Cortex of kidney (tissue), 1 donor: ENCODE data around the gene SLC25A11.
"Not testable (repeated sequence)": the region's sequence is repeated elsewhere in the genome, so short reads cannot be mapped to it uniquely, and the experiment has no call there.

Source experiments
- DNase-seq: peaks from one replicate; lab custom pipeline; 2025; lab: John Stamatoyannopoulos, UW

The SLC25A11 gene

DNA sequence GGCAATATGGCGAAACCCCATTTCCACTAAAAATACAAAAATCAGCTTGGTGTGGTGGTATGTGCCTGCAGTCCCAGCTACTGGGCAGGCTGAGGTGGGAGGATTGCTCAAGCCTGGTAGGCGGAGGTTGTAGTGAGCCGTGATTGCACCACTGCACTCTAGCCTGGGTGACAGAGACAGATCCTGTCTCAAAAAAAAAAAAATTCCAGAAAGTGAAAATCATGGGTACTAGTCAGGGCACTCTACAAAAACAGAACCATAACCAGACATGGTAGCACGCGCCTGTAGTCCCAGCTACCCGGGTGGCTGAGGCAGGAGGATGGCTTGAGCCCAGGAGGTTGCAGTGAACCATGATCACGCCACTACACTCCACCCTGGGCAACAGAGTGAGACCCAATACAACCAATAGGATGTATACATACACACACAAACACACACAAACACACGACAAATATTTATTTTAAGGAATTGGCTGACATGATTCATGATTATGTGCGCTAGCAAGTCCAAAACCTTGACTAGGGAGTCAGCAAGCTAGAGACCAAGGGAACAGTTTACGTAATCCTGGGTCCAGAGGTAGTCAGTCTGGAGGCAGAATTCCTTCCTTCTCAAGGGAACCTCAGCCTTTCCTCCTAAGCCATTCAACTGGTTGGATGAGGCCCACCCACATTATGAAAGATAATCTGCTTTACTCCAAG lies 19.3 kb downstream of the SLC25A11 start:
- no peak for DNase-seq

DNA sequence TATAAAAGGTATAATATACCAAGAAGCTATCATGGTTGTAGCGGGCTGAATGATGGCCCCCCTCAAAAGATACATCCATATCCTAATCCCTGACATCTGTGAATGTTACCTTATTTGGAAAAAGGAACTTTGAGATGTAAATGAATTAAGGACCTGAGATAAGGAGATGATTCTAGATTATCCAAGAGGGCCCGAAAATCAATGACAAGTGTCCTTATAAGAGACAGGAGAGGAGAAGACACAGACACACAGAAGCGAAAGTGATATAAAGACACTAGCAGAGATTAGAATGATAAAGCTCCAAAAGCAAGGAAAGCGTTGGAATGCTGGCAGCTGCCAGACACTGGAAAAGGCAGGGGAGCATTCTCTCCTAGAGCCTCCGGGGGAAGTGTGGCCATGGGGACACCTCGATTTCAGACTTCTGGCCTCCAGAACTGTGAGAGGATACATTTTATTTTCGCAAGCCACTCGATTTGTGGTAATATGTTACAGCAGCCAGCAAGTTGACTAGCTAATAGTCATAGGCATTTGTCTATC lies 20.3 kb downstream of the SLC25A11 start:
- no peak for DNase-seq

DNA sequence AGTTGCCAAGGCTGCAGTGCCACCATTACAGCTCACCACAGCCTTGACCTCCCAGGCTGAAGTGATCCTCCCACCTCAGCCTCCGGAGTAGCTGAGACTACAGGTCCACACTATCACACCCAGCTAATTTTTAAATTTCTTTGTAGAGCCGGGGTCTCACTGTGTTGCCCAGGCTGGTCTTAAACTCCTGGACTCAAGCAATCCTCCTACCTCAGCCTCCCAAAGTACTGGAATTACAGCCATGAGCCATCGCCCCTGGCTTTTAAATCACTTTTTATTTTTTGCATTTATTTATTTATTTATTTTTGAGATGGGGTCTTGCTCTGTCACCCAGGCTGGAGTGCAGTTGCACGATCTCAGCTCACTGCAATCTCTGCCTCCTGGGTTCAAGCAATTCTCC lies 25.3 kb downstream of the SLC25A11 start:
- not testable (repeated sequence) for DNase-seq

DNA sequence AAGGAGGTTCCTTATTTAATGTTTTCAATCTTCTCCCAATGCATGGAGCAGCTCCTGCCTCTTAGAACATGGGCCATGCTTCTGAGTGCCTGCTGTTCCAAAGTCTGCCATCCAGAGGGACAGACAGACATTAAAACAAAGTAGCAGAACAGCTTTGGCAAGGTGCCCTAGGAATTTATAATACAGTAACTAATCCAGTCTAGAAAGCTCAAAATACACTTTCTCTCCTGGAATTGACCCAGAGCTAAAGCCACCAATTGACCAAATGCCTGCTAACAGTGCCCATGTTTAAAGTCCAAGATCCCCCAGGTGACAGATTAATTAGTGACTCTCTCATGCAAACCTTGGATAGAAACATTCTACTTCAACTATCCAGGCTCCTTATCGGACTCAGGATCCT lies 25.9 kb downstream of the SLC25A11 start:
- DNase-seq, result no peak

DNA sequence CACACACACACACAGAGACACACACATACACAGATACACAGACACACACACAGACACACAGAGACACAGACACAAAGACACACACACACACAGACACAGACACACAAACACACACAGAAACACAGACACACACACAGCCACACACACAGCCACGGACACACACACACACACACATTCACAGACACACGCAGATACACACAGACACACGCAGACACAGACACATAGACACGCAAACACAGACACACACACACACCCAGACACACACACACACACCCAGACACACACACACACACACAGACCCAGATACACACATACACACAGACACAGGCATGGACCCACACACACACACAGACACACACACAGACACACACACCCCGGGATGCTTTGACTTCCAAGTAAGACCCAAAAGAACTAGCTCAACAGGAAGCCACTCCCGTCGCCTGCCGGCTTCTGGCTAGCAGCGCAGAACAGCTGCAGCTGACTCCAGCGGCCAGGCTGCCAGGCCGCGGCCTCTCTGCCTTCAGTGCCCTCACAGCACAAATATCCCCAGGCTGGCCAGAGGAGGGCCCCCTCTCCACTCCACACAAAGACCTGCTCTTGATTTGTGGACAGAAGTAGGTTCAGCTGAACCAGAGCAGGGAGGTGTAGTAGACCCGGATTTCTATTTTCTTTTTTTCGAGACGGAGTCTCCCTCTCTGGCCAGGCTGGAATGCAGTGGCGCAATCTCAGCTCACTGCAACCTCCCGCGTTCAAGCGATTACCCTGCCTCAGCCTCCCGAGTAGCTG lies 30.9 kb downstream of the SLC25A11 start:
- DNase-seq, result no peak

DNA sequence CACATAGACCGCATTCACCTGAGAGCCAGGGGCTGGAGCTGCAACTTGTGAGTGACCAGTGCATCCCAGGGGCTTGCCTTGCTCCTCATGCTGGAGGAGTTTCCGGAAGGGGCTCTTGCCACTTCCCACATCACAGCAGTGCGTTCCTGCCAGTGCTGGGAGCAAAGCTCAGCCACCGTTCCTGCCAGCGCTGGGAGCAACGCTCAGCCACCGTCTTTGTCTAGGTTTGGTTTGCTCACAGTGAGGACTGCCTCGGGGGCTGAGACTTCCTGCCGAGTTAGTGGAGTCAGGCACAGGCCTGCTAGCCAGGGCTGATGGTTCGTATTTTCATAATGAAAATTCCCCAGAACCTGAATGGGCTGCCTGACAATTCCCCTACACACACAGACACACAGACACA lies 31.5 kb downstream of the SLC25A11 start:
- no peak for DNase-seq

DNA sequence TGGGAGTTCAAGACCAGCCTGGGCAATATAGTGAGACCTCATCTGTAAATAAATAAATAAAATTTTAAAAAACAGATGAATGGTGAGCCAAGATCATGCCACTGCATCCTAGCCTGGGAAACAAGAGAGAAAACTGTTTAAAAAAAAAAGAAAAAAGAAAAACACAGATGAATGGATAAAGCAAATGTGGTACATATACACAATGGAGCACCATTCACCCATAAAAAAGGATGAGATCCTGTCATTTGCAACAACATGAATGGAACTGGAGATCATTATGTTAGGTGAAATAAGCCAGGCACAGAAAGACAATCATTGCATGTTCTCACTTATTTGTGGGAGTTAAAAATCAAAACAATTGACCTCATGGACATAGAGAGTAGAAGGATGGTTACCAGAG lies 33.2 kb downstream of the SLC25A11 start:
- DNase-seq, result not testable (repeated sequence)

DNA sequence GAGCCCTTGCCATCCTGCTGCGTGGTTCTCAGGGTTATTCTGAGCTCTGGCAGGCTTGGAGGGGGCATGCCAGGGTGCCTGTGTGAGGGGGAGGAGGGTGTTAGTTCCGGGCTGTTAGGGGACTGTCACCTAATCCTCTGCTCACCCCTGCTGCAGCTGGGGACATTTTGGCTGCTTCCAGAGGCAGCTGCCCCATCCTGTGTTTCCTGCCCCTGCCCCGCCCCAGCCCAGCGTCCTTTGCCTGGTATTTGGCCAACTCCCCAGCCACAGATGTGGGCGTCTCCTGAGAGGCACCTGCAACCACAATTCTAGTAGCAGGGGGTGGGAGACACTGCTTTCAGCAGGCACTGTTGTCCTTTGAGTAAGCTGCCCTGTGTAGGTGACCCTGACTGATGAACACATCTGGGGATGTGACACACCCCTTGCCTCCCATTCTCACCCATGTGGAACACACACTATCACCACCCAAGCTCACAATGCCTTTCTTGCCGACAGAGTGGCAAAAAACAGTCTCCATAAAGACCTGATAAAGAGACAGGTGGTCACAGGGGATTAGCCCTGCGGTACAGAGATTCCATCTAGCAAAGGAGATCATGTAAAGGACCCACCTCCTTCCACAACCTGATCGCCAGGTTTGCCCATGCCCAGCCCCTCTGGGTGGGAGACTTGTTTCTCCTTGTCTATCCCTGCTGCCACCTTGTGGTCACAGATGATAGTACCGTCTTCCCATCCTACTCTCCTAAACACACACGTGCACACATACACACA lies 36.6 kb downstream of the SLC25A11 start, which contains the start of gene CHRNE:
CHRNE (minus strand) TSS at position 48 of the 768 bp plus-strand sequence; CDS start at position 13, 35 bp downstream.
- no peak for DNase-seq

DNA sequence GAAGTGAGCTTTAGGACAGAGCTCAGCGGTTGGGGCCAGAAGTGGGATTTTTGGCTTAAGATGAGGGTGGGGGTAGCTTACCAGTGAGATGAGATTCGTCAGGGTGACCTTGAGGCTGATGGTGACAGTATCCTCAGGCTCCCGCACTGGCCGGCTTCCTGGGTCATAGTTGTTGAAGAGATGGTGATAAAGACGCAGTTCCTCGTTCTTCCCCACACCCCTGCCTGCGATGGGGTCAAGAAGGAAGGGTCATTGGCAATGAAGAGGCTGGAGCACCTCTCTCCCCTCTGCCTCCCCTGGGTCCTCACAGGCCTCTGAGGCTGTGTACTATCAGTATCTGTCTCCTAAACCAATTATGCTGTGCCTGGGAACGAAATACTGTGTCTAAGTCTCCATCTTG lies 37.3 kb downstream of the SLC25A11 start:
- DNase-seq, result no peak

DNA sequence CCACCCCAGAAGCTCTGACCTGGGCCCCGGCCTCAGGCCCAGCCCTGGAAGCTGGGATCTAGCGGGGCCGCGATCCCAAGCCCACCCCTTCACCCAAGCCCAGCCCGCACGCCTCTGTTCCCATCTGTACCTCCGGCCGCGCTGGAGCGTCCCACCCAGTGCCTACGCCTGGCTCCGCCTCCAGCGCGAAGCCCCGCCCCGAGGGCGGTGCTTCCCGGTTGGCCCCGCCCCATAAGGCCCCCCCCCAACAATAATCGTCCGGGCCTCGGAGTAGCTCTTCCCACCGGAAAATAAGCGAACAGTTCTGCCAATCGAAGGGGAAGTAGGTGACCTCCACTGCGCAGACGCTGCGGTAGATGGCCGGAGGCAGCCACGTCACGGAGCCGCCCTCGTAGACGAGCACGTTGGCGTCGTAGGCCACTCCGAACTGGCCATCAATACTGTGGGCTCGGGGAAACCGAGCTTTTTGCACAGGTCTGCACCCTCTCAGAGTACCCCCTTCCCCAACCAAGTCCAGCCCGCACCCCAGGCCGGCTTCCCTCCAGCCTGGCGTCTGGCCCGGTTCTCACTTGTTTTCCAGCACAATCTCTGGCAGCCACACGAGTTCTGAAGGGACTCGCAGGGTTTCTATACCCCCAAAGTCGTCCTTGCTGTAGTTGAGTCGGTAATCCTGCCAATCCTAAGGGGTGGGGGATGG lies 38.0 kb downstream of the SLC25A11 start:
- no peak for DNase-seq

DNA sequence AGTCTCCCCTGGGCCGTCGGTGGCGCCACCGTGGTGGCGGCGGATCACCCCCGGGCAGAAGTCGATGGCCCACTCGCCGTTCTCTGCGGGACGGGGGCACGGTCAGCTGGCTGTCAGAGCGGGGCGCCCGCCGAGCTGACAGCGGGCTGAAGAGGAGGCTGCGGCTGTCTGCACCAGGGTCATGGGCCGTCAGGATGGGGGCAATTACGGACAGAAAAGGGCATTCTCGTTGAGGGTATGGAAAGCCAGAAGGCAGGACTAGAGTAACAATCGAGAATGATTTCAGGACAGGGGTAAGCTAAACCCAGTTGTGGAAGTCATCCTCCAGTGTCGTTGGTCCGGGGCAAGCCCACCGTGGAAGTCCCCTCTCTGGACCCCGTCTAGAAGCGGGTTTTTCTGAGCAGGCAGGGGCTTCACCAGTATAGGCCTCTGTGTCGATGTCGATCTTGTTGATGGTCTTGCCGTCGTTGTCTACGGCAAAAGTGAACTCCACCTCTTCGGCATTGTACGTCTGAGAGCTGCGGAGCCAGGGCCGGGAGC lies 38.7 kb downstream of the SLC25A11 start:
- no peak for DNase-seq

DNA sequence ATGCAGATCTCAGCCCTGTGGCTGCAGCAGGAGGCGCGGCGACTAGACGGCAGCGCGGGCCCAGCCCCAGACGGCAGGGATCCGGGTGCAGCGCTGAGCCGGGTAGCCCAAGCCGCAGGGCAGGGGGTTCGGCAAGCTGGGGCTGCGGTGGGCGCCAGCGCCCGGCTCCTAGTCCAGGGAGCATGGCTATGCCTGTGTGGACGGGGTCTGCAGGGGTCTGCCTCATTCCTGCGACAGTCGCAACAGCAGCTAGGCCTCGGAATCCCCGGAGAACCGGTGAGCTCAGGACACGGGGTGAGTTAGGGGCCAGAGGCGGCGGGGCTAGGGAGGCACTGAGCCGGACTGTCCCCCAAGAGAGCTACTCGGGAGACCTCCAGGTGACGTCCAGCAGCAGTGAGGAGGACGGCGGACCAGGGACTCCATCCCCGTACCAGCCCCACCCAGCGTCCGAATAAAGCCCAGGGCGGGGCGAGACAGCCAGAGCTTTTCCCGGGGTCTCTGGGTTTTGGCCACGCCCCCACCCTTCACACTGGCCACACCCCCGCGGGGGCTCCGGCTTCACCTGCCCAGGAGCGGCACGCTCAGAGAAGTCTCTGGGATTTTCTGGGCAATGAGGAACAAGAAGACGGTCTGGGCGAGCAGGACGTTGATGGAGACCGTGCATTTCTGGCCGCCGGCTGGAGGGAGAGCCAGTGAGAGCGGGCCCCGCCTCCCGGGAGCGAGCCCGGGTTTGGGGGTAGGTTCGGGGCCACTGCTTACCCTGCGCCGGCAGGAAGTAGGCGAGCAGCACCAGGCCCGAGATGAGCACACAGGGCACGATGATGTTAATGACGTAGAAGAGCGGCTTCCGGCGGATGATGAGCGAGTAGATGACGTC lies 39.4 kb downstream of the SLC25A11 start:
- DNase-seq, result no peak

DNA sequence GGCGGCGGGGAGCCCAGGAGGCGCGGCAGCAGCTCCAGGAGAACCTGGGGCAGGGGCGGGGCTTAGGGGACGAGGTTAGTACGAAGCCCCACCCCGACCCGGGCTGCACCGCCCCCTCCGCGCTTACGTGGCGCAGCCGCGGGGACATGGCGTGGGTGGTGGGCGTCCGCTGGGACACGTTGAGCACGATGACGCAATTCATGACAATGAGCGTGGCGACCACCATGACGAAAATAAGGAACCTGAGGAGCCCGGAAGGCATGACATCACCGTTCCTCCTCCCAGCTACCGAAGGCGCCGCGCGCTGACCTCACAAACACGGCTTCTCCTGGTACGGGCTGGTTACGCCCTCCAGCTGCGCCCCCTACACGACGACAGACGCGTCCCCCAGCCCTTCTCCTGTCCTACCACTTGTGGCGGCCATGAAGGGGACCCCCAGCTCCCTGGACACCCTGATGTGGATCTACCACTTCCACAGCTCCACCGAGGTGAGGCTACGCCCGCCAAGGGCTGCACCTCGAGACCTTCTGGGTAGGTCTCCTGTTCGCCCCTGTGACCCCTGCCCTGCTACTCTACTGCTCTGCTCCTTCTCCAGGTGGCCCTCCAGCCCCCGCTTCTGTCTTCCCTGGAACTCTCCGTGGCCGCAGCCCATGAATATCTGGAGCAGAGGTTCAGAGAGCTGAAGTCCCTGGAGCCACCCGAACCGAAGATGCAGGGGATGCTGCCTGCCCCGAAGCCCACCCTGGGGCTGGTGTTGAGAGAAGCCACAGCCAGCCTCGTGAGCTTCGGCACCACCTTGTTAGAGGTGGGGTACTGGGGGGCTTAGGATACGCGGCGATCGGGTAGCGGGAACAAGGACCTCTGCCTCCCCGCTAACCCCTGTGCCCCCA lies 40.3 kb downstream of the SLC25A11 start, which contains the start of gene C17orf107:
C17orf107 (plus strand) TSS at position 196 of the 890 bp plus-strand sequence; CDS start at position 423, 227 bp downstream.
- DNase-seq, result no peak

DNA sequence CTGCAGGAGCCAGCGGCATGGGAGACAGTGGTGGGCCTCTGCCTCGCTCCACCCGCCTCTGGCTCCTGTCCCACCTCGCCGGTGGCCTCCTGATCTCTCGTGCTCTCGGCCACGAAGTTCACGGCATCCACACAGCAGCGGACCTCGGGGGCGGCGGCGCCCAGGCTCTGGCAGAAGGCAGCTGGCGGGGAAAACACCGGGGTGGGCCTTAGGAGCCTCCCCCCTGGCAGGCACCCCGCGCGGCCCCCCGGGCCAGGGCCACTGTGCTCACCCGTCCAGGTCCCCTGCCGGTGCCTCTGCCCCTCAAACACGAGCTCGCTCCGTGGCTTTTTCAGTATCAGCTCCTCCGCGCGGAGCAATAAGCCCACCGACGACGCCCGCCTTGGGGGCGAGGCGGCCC lies 40.9 kb downstream of the SLC25A11 start:
- DNase-seq, result no peak

DNA sequence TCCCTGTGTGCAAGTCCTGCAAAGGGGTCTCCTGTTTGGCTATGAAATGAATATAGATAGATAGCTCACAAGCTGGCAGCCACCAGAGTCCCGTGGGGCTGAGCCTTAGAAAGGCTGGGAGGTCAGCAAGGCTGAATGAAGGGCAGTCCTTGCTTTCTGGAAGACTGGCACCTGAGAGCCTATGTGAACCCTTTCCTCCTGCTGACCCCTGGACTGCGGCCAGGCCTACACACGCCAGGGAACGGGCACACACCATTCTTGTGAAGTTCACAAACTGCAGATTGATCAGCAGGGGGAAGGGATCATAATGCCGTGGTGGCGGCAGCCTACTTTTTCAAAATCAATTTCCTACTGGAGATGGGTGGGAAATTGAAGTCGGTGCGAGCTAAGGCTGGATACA lies 41.5 kb downstream of the SLC25A11 start:
- DNase-seq, result no peak

DNA sequence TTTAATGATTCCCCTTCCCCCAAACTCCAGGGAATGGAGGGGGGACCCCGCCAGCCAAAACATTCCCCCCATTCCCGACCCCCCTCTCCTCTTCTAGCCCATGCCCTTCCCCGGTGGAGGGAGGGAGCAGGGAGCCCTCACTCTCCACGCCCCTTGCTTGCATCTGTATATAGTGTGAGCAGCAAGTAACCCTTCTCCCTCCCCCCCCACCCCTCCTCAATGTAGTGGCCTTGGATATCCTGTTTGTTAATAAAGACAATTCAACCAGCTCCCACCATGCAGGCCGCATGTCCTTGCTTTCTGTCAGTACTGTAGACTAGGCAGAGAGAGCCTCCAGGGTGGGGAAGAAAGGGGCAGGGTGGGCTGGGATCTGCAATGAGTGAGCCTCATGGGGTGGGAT lies 42.1 kb downstream of the SLC25A11 start:
- DNase-seq, result no peak

DNA sequence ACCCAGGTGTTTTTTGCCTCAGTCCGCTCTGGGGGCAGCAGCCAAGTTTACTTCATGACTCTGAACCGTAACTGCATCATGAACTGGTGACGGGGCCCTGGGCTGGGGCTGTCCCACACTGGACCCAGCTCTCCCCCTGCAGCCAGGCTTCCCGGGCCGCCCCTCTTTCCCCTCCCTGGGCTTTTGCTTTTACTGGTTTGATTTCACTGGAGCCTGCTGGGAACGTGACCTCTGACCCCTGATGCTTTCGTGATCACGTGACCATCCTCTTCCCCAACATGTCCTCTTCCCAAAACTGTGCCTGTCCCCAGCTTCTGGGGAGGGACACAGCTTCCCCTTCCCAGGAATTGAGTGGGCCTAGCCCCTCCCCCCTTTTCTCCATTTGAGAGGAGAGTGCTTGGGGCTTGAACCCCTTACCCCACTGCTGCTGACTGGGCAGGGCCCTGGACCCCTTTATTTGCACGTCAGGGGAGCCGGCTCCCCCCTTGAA lies 42.6 kb downstream of the SLC25A11 start:
- DNase-seq, result no peak

DNA sequence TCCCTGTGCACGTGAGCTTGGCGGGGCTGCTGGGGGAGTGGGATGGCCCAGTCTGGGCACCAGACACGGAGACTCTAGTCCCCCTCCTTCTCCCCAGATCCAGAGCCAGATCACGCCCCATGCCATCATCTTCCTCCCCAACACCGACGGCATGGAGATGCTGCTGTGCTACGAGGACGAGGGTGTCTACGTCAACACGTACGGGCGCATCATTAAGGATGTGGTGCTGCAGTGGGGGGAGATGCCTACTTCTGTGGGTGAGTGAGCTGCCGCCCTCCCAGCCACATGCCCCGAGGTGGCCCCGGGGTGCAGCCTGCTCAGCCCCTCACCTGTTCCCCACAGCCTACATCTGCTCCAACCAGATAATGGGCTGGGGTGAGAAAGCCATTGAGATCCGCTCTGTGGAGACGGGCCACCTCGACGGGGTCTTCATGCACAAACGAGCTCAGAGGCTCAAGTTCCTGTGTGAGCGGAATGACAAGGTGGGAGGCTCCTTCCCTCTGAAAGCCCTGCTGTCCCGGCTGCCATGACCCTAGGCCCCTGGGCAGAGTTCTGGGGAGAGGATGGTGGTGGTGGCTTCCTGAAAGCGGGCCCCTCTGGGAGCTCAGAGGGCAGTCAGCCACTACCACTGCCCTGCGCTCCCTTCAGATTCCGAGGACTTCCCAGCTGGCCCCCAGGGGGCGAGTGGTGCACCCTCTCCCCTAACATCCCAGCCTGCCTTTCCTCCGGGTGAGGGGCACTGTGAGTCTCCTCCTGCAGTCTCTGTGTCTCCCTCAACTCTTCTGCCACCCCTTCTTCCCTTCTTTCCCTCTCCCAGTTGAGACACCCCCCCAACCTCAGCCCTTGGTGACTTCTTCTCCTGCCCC lies 43.3 kb downstream of the SLC25A11 start:
- DNase-seq, result no peak
